ENCODE results near the gene DPP3.
A peak's percentile ranks its signal among the peaks of the same experiment; 100 is the strongest.

Gene DPP3

DNA sequence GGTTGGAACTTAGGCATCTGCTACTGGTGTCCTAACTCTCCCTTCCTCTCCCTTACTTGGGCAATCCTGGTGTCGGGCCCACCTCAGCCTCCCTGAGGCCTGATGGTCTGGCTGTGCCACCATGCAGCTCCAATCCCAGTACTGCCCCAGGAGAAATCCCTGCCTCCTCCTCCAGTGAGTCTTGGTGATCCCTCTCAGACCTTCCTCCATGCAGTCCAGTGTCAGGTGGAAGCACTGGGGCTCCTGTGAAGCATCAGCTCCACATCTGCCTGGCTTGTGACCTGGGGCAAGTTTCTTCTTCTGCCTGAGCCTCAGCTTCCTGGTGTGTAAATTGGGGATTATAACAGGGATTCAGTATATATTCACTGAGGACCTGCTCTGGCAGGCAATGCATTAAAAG lies 15.3 kb upstream of the DPP3 start:
- no peak for DNase-seq

DNA sequence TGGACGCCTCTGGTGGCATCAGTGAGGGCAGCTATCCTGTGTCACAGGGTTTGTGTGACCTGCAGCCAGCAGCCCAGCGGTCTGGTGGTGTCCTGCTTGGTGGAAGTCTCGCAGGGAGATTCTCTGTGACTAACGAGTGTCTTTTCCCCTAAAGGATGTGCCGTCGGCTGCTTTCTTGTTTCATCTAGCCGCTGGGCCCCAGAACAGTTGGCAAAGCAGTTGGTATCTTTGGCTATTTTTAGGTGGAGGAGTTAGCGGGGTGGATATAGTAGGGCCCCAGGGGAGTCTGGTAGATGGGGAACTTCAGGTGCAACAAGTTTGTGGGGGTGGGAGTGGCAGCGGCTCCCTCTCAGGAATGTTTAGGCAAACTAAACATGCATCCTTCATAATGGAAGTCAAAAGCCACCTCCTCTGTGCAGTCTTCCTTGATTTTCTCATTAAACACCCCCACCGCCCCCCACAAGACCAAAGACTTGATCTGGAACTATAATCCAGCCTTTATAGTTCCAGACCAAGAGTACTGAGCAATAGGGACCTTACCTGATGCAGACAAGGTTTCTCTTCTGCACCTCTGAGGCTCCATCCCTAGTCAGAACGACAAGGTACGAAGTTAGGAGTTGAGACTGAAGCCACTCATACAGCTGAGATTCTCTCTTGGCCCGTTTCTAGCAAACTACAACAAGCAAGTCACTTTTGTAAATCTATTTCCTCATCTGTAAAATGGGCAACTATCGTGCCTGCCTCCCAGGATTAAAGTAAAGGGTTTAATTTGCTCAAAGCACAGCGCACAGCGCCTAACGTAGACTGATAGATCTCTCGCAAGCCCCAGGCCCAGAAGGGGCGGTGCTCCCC lies 14.6 kb upstream of the DPP3 start:
- no peak for DNase-seq

DNA sequence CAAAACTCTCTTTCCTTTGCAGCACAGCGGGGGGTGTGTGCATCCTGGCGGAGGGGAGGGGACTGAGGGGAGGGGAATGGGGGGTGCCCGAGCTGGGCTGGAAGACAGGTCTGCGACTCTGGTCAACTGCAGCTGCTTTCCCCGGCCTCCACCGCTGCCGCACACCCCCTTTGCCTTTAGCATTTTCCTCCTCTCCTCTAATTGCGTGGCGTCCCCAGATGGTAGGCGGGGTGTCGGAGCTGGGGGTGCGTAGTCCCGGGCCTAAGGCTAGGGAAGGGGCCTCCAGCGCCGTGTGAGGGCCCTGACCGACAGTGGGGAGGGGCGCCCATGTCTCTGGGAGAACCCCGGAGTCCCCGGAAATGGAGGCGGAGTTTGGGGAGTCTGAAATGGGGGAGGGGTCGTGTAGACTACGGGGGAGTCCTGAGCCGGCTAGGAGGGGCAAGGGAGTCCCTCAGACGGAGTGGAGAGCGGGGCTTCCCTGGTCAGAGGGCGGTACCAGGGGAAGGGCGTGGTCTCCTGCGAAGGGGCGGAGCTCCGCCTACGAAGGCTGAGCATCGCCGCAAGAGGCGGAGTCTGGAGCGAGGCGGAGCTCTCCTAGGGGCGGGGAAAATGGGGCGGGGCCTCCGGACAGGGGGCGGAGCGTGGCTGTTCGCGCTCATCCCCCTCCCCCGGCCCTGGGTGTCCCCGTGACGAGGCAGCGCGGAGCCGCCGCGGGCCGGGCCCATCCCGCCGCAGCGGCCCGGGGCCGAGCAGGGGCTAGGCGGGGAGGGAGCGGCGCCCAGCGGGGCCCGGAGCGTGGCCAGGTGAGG lies 13.8 kb upstream of the DPP3 start, which contains the start of gene PELI3:
Gene PELI3 (plus strand): TSS at position 681 of the 809 bp plus-strand sequence. CDS start 1,224 bp downstream, outside the sequence.
- peak; percentile 96 for DNase-seq

DNA sequence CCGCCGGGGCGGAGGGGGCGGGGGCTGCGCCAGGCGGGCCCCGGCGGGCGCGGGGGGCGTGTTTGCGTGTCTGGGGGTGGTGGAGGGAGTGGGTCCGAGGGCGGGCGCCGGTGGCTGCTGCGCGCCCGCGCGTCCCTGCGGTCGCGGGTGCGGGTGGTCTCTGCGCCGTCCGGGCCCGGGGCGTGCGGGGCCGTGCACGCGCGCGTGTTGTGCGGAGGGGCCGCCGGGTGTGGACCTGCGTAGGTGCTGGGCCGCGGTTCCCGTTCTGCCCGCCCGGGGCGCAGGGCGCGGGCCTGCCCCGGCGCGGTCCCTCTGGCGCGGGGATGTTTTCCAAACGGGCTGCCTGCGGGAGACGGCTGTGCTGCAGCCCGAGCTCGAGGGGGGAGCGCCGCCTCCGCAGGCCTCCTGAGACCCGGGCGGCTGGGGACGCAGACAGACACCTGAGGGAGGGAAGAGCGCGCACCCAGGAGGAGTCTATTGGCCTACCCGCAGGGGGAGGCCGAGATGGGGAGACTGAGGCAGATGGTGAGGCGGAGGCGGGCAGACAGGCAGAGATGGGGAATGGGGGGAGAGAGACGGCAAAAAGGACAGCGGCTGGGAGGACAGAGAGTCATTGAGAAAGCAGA lies 13.1 kb upstream of the DPP3 start:
- DNase-seq: no peak

DNA sequence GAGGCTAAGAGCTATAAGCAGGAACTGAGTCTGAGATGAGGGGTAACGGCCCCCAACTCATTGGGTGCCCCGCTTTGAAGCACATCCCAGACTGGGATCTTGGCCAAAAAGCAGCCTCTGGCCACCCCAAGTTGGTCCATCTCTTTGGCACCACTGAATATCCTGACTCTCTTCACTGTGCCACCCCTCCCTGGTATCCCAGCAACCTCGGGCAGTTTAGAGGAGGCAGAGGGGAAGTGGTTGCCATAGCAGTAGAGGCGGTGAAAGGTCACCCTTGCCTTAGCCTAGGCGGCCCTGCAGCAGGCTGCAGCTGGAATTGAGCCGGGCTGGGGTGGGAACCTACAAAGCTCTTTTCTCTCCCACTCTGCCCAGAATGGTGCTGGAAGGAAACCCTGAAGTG lies 12.5 kb upstream of the DPP3 start:
- peak; percentile 40 for DNase-seq

DNA sequence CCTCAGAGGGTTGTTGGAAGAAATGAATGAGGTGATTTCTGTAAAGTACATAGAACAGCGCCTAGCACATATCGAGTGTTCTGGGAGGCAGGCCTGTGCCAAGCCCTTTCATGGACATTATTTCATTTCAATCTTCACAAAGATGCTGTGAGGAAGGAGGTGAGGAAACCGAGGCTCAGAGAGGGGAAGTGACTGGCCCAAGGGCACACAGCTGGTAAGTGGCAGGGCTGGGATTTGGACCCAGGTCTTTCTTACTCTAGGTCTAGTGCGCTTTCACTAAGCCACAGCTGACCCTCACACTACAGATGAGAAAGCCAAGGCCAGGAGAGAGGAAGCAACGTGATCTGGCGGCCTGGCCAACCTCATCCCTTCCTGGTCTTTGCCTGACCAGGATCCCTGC lies 11.5 kb upstream of the DPP3 start:
- DNase-seq: no peak

DNA sequence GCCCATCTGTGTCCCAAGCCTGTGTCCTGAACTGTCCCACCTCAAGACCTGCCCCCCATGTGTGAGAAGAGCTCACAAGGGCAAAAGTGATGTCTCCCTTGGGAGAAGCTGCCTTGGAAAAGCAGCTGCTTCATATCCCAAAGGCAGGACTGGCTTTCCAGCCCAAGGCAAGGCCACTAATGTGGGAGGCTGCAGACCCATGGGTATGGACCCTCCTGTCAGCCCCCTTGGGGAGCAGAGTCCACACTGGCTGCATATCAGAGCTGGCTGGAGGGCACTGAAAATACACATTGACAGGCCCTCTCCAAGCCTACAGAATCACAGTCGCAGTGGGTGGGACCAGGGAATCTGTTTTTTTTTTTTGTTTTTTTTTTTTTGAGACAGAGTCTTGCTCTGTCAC lies 10.8 kb upstream of the DPP3 start:
- no peak for DNase-seq

DNA sequence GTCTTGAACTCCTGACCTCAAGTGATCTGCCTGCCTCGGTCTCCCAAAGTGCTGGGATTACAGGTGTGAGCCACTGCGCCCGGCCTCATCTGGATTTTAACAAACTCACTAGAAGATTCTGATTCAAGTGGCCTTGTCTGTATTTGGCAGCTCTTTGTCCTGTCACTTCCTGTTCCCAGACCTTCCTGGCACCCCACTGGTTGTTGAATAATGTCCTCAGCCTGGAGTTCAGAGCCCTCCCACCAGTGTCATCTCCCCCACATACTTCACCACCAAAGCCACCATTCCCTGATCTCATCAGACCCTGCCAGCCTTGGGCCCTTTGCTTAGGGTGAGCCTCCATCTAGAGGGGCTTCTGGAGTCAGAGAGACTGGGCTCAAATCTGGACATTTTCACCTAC lies 10.2 kb upstream of the DPP3 start:
- no peak for DNase-seq

DNA sequence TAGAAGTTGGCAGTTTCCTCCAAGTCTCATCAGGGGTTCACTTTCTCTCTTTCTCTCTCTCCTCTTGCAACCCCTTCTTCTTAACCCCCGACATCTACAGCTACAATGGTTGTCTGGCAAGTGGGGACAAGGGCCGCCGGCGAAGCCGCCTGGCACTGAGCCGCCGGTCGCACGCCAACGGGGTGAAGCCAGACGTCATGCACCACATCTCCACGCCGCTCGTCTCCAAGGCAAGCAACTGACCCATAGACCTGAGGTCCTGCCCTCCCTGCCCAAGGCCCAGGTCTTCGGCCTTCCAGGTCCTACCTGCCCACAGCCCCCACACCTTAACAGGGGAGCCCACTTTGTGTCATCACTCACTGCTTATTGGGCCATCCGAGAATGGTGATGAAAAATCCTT lies 9.1 kb upstream of the DPP3 start:
- no peak for DNase-seq

DNA sequence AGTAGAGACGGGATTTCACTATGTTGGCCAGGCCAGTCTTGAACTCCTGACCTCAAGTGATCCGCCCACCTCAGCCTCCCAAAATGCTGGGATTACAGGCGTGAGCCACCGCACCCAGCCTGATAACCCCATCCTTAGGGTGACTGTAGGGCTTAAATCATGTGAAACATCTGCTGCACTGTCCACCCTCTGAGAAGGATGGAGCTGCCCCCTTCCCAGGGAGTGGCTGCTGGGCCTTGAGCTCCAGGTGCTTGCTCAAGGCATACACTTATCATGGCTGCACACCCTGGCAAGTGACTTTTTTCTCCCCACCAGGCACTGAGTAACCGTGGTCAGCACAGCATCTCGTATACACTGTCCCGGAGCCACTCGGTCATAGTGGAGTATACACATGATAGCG lies 8.2 kb upstream of the DPP3 start:
- DNase-seq: no peak

DNA sequence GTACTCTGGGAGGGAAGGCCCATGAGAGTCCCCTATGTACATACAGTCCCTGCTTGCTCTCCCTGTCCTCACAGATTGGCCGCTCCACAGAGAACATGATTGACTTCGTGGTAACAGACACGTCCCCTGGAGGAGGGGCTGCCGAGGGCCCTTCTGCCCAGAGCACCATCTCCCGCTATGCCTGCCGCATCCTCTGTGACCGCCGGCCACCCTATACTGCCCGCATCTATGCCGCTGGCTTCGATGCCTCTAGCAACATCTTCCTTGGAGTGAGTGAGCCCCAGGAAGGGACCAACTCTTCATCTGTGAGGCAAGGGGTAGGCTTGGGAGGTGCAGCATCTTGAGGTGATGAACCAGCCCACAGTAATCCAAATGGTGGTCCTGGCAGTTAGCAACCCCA lies 7.1 kb upstream of the DPP3 start:
- no peak for DNase-seq

DNA sequence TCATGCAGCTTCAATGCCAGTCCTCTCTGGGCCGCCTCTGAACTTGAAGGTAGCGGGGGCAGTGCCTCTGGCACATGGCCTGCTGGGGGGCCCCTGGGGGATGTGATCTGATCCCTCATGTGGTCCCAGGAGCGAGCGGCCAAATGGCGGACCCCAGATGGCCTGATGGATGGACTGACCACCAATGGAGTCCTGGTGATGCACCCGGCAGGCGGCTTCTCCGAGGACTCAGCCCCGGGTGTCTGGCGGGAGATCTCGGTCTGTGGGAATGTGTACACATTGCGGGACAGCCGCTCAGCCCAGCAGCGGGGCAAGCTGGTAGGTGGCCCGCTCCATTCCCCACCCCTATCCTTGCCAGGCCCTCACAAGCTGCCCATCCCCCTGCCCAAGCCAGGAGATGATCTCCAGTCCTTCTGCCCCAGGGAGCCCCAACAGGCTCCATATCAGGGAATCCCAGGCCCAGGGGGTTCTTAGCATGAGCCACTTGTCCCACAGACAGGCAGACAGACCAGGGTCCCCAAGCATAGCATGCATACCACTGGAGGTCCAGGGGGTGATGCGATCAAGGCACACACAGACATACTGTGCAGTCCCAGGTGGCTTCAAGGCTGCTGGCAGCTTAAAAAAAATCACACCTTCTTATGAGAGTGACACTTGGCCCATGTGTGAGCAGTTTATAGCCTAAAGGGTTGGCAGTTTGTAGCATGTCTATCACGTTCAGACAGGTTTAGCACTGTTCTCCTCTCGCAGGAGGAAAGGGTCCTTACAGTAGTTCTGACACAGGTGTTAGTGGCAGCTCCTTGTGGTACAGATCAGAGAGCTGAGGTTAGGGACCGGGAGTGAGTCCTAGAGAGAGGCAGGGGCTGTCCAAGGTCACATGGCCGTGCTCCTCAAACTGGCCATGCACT lies 6.4 kb upstream of the DPP3 start:
- DNase-seq: no peak

DNA sequence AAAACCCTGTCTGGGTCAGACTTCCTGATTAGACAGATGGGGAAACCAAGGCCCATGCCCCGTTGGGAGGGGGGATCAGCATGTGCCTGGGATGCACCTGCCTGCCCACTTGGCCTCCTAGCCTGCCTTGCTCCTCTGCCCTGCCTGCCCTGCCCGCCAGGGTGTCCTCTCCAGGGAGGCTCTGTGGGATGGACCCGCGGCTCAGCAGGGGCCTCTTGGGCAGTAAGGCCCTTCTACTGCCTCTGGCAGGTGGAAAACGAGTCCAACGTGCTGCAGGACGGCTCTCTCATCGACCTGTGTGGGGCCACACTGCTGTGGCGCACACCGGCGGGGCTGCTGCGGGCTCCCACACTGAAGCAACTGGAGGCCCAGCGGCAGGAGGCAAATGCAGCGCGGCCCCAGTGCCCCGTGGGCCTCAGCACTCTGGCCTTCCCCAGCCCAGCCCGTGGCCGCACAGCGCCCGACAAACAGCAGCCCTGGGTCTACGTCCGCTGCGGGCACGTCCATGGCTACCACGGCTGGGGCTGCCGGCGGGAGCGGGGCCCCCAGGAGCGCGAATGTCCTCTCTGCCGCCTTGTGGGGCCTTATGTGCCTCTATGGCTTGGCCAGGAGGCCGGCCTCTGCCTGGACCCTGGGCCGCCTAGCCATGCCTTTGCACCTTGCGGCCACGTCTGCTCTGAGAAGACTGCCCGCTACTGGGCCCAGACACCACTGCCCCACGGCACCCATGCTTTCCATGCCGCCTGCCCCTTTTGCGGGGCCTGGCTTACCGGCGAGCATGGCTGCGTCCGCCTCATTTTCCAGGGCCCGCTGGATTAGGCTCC lies 4.7 kb upstream of the DPP3 start:
- DNase-seq: no peak

DNA sequence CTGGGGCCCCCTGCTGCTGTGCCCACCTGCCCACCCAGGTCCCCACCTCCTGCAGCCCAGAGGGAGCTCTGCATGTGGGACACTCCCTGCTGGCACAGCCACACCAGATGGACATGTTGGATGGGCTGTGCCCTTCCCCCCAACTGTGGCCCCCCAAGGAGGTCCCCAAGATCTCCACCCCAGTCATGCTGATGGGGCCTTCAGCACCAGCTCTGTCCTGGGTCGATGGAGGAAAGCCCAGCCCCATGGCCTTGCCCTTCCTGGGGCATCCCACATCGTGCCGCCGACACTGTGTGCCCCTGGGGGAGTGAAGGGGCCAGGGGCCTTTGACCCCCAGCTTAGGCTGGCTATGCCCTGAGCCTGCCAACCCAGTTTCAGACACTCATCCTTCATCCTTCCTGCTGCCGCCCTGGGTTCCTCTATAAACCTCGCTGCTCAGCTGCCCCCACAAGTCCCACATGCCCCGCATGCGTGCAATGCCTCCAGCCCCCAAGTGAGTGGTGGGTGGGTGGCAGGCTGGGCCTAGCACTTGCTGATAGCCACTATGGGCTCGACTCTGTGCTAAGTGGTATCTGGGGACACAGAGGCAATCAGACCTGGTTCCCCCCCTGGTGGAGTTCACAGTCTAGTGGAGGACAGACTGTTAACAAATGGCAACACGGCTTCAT lies 3.9 kb upstream of the DPP3 start:
- DNase-seq: no peak

DNA sequence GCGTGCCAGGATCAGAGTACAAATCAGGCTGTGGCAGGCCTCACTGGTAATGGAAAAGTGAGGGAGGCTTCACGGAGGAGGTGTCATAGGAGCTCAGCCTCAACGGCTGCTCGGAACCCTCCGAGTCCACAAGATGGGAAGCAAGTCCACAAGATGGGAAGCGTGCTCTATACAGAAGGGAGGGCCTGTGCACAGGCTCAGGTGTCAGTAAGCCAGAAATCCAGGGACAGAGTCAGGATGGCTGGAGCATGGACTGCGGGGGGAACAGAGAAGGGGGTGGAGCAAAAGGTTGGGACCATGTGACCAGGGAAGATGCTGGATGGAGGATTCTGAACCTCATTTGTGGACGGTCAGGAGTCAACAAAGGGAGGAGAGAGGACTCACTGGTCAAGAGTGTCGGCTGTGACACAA lies 3.4 kb upstream of the DPP3 start:
- no peak for DNase-seq

DNA sequence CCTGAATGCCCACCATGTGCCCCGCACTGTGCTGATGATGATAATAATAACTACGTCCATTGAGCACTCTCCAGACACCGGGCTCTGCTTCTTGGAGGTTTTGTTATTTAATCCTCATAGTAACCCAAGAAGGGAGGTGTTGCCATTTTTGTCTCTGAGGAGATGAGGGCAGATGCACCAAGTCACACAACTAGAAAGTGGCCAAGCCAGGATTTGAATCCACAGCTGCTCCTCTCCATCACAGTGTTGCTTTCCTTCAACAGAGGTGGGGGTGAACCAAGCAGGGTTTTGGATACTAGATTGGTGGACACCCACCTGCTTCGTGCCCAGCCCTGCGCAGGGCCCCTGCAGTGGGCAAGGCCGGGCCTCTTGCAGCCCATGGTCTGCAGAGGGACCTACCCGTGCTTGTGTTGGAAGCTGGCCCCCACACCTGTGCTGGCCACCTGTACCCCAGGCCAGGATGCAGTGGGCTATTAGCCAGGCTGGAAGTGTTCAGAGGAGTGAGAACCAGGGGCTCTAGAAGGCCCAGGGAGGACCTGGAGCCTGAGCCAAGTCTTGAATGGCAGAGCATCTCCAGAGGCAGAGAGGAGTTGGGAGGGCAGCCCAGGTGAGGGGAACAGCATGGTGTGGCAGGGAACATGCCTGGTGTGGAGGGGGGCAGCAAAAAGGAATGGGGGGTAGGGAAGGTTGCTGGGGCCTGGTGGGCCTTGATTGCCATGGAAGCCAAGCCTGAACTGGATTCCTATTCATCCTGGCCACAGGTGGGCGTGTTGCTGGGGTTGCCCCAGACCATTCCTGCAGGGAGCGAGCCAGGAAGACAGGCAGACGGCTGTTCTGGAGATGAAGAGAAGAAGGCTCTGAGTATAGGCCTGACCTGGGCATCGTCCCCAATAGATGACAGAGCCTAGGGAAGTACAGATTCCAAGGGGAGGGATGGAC lies 2.7 kb upstream of the DPP3 start:
- DNase-seq: no peak

DNA sequence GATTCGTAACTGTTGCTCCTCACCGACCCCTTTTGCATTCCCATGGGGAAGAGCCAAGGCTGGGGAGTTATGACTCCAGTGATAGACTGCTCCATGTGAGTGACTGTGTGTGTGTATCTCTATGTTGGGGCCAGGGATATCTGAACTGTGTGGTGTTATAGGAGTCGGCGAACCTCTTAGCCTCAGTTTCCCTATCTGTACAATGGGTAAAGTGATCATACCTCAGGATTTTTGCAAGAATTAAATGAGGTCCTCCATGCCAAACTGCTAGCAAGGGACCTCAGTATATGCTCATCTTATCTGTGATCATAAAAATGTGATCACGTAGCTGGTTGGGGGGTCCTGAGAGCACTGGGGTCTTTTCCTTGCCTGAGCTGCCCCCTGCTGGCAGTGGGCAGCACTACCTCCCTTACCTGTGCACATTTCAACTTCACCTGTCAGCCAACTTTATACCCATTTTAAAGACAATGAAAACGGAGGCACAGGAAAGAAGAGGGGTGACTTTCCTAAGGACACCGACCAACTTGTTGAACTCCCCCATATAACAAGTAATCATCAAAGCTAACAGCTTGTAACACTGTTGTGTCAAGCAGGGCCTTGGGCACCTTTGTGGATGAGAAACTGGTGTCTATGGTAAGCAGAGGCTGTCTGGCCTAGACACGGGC lies 1.4 kb upstream of the DPP3 start:
- DNase-seq: peak; percentile 54

DNA sequence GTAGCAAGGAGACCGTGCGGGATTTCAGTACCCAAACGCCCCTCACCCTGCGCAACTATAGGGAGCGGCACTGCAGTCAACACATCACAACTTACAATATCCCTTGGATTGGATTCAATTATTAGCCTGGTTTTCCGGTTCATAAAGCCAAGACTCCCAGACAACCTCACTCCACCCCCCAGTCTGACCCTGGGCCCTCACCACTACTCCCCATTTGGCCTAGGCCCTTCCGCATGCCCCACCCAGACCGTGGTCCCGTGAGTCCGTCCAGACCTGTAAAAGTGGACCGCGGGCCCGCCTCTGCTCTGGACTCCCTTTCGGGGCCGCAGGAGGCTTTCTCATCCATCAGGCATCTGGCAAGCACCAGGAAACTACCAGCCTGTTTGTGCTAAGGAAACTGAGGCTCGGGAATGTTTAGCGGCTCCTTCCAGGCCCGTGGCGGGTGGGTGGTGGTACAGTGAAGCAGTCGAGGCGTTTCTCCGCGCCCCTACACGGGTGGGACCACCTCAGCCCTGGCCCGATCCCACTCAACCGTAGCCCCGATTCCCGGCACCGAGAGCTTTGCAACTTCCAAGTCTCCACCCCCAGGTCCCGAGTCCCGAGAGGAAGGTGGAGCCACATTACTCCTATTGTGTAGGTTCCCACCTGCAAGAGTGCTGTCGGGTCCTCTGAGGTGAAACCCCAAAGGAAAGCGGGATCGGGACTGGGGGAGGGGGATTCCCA lies 679 bp upstream of the DPP3 start:
- DNase-seq: no peak

Data from CD4-positive, alpha-beta T cell treated with Interleukin-17A for 4 hours (primary cell).